HG02884 (cell line): ENCODE data around the gene SLC10A3.
"Not testable (repeated sequence)": the region's sequence is repeated elsewhere in the genome, so short reads cannot be mapped to it uniquely, and the experiment has no call there.

ENCODE experiments used
- ATAC-seq: cut with Tn5 transposase; IDR thresholded peaks from one replicate; pipeline ENCODE4 v1.9.1; 2021; ENCODE audit warnings: mild to moderate bottlenecking, moderate library complexity; ENCODE audit not compliant: unreplicated experiment

Gene SLC10A3

DNA sequence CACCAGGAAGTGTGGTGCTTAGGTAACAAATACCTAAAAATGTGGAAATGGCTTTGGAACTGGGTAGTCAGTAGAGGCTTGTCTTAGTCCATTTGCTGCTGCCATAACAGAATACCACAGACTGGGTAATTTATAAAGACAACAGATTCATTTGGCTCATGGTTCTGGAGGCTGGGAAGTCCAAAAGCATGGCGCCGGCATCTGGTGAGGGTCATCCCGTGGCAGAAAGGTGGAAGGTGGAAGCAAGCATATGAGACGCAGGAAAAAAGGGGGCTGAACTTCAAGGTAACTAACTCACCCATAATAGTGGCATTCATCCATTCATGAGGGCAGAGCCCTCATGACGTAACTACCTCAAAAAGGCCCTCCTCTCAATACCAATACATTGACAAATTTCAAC is 19.0 kb upstream of the SLC10A3 start:
- ATAC-seq = no peak

GRCh38 chrX:154508384-154508745 is 17.9 kb upstream of the SLC10A3 start:
- no peak for ATAC-seq

GRCh38 chrX:154507673-154508383 is 17.4 kb upstream of the SLC10A3 start:
- ATAC-seq = no peak

DNA sequence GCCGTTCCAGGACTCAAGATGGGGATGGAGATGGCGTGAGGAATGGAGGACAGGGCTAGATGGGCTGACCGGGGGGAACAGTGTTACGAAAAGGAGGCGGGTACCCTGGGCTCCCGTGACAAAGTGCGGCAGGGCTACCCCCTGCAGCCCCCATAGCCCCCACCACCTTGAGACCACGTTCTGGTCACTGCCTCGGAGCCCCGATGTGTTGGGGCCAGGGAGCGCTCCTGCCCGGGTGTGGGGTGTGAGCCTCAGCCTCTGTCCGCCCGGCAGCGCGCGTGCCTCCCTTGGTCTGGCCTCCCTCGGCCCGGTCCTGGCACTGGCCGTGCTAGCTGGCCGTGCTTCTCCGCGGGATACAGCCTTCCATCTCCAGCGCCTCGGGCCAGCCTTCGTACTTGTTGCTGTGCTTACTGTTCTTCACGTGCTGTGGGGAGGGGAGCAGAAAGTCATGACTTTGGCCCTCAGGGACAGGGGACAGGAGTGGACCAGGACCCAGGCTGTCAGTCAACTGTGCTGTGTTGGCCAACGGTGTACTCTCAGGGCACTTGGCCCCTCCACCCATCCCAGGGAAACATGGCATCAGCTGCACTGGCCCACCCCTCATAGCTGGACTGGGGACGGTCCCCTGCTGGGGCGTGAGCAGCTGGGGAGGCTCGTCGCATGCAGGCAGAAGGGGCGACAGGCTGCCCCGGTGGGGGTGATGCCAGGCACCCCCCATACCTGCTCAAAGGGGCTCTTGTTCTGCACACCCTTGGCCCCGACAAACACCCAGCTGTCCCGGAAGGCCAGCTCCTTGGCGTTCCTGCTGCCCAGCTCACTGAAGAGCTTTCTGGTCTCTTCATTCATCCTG is 16.3 kb upstream of the SLC10A3 start:
- ATAC-seq = no peak

DNA sequence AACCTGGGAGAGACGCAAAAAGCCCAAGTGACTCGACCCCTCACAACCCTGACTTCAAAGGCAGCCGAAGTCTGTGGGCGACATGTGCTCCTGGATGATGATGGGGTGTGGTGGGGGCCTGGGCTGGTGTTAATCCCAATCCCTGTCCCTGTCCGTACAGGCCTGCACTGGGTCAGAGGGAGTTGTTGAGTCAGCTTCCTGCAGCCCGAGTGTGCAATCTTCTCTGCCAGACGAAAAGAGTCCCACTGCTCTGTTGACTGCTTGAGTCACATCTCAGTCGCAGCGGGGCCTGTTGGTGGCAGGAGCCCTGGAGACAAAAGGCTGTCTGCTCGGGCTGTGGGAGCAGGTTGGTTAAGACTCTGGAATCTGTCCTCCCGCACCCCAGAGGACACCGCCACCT is 15.3 kb upstream of the SLC10A3 start:
- ATAC-seq = no peak

GRCh38 chrX:154502989-154503388 is 12.6 kb upstream of the SLC10A3 start:
- ATAC-seq = no peak

GRCh38 chrX:154502098-154502497 is 11.7 kb upstream of the SLC10A3 start:
- ATAC-seq = no peak

GRCh38 chrX:154501423-154501822 is 11.0 kb upstream of the SLC10A3 start:
- ATAC-seq = not testable (repeated sequence)

DNA sequence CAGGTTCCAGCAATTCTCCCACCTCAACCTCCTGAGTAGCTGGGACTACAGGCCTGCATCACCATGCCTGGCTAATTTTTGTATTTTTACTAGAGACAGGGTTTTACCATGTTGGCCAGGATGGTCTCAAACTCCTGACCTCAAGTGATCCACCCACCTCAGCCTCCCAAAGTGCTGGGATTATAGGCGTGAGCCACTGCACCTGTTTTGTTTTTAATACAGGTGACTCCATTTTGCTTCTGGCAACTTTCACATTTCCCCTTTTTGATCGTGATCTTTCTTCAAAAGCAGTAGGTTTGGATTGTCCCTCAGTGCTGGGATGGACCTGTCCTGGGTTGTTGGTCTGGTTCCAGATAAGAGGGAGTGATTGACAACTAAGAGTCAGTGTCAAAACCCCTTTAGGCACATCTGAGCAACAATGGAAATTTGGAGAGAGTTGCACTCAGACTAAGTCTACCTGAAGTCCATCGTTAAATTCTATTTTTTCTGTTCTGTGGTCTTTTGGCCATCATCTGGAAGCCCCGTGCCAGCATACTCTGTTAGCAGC is 6.2 kb upstream of the SLC10A3 start:
- ATAC-seq = not testable (repeated sequence)

- no peak for ATAC-seq
Observed at GRCh38 chrX:154495472-154495922, 5.1 kb upstream of the SLC10A3 start.

- no peak for ATAC-seq
Observed at GRCh38 chrX:154494715-154495114, 4.3 kb upstream of the SLC10A3 start.

GRCh38 chrX:154490021-154490413 is 412 bp downstream of the SLC10A3 start:
- peak; percentile 28 for ATAC-seq

DNA sequence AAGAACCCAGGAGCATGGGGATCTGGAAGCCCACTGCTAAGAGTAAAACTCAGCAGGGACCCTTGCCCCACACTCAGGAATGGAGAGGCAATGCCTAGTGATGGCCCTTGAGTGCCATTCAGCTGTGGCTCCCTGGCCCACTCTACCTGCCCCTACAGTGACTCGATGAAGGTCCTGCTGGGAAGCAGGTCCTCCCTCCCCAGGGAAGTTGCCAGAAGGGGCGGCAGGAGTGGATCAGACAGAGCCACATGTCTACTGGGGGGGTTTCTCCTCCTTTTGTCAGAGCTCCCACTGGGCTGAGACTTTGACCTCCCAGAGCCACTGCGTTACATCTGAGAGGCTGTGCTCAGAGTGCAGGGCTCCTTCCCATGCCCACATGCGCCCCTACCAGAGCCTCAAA is 1.2 kb downstream of the SLC10A3 start:
- ATAC-seq = no peak

- no peak for ATAC-seq
Observed at GRCh38 chrX:154488336-154489075, 1.9 kb downstream of the SLC10A3 start.

GRCh38 chrX:154487518-154488290 is 2.7 kb downstream of the SLC10A3 start:
- no peak for ATAC-seq

GRCh38 chrX:154486396-154487207 is 3.8 kb downstream of the SLC10A3 start, which contains the start of gene UBL4A:
Gene UBL4A (minus strand): TSS chrX:154486615. CDS start chrX:154486584, 31 bp downstream.
- ATAC-seq = no peak

GRCh38 chrX:154486052-154486395 is 4.4 kb downstream of the SLC10A3 start:
- no peak for ATAC-seq

DNA sequence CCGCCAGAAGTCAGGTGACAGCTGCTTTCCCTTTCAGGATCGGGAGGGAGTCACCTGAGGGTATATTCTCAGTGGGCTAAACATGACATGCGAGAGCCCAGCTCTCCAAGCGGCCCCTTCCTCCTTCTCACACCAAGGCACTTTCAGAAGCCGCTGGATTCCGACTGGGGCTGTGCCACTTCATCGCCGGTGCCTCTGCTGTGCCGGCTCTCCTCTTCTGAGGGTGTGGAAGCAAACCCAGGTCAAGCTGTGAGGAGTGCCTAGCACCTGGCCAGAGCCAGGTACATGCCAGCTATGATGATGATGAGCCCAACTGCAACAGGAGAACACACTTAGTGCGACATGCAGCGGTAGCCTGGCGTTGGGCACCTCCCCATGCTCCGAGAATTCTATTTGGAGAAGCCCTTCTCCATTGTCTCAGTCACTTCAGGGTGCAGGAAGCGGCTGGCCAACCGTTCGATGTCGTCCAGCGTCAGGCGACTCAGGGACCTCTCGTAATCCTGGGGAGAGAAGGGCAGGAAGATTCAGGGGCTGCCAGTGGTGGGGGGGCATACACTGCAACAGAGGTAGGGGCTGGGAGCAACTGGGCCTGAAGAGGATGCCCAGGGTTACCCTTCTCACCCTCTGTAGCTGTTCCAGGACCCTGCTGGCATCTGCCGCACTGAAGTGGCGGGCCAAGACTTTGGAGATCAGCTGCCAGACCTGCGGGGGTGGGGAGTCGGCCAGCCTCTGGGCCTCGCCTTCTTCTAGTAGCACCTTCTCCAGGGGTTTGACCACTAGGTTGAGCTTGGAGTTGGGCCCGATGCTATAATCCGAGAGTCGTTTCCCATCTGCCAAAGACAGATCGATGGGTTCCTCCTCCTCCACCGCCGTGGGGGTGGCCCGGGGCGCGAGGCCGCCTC is 5.0 kb downstream of the SLC10A3 start:
- no peak for ATAC-seq
